Testis (tissue), 3 donors: ENCODE results near the gene TOE1. TPM values are rescaled to one million over a fixed set of nuclear protein-coding genes. Genes with fewer than 3 reads are reported as not detected.
A peak's percentile ranks its signal among the peaks of the same experiment; 100 is the strongest.

ENCODE experiments used
- DNase-seq: peaks from one replicate; pipeline ENCODE4 v3.0.0-alpha.2; 2019
- H3K27ac ChIP-seq, 2 donors: fragments of 200-600 bp; sonication (generic); one replicate each; pipeline ENCODE4 v1.5.1; 2019
- H3K27me3 ChIP-seq: fragments of 200-600 bp; sonication (generic); one replicate; pipeline ENCODE4 v1.5.1; 2019
- H3K36me3 ChIP-seq: fragments of 200-600 bp; sonication (generic); one replicate; pipeline ENCODE4 v1.5.1; 2017; ENCODE audit warnings: low read depth; ENCODE audit errors: missing control alignments
- H3K4me1 ChIP-seq: fragments of 200-600 bp; sonication (generic); one replicate; pipeline ENCODE4 v1.5.1; 2019
- H3K4me3 ChIP-seq, 2 donors: fragments of 200-600 bp; sonication (generic); one replicate each; pipeline ENCODE4 v1.5.1; 2017 to 2019
- H3K9me3 ChIP-seq: fragments of 200-600 bp; sonication (generic); one replicate; pipeline ENCODE4 v1.5.1; 2017
- CTCF ChIP-seq, 3 experiments: fragments of 450-650 bp in 2 of 3; fragments of 200-600 bp in 1 of 3; sonication (generic) in 1 of 3; IDR thresholded peaks; one replicate each; pipeline ENCODE4 v1.5.1; 2016 to 2019; ENCODE audit warnings: antibody characterized with exemption in 3 of 3, mild to moderate bottlenecking in 2 of 3, moderate library complexity in 1 of 3
- POLR2A ChIP-seq: fragments of 450-650 bp; IDR thresholded peaks from one replicate; pipeline ENCODE4 v1.6.1; 2017; ENCODE audit warnings: antibody characterized with exemption, mild to moderate bottlenecking, moderate library complexity
- WGBS, 2 donors: methylation state at CpG; one replicate each; pipeline ENCODE4 v1.1.5; 2018; 5-methylcytosine and 5-hydroxymethylcytosine counted together
- intact Hi-C: fragments of 100-400 bp; cut with DNase I; formaldehyde crosslinking; loops from one replicate; pipeline ENCODE4 v1.15.1; 2023; ENCODE audit warnings: low total_unique reads
- polyA plus RNA-seq: library from polyadenylated mRNA; stranded (reverse); fragments of 350-450 nt; fragmentation: Illumina TruSeq; extraction: RNeasy Lipid Tissue Mini Kit (QIAGEN cat#74804); gene quantifications from one replicate; pipeline ENCODE4 v1.2.3, GENCODE V29; 2014; ENCODE audit warnings: low read depth, low replicate concordance; ENCODE audit not compliant: insufficient read depth
- total RNA-seq, 2 donors: library from RNA; depleted of rRNA; stranded (reverse); fragments of >200 nt; gene quantifications; one replicate each; pipeline ENCODE4 v1.2.3, GENCODE V29; 2016

Gene TOE1
- total and polyA plus RNA-seq, 3 donors from 2014 or later: 16.3 to 48.3 (median 25.1) TPM

- no peak for DNase-seq
- no peaks in the 10 kb centered on the region for H3K36me3 ChIP-seq
- H3K27ac ChIP-seq: no peak overlapping the region
- no peaks in the 10 kb centered on the region for H3K27me3 ChIP-seq
- intact Hi-C loops: no loop called here
- TF ChIP-seq POLR2A (no peak), CTCF (IDR thresholded peaks at IDR 0.05) (no peak)
- H3K9me3 ChIP-seq: no peaks in the 10 kb centered on the region
- H3K4me3 ChIP-seq: no peak overlapping the region
- no peaks in the 10 kb centered on the region for H3K4me1 ChIP-seq
- WGBS, 2 donors: 53 to 60% methylated on average over 4 of the region's 4 CpGs
Measured at GRCh38 chr1:45317166-45317565, 22.8 kb upstream of the TOE1 start.

GRCh38 chr1:45319761-45320160, 20.2 kb upstream of the TOE1 start:
- no peak for DNase-seq
- intact Hi-C loops: no loop called here
- no peaks in the 10 kb centered on the region for H3K36me3 ChIP-seq
- no peaks in the 10 kb centered on the region for H3K27me3 ChIP-seq
- H3K4me3 ChIP-seq: no peak overlapping the region
- no peak overlapping the region for H3K27ac ChIP-seq
- no peak for TF ChIP-seq POLR2A
- no peak for TF ChIP-seq CTCF (IDR thresholded peaks at IDR 0.05)
- H3K4me1 ChIP-seq: no peaks in the 10 kb centered on the region
- WGBS, 2 donors: 74 to 85% methylated on average over 4 of the region's 4 CpGs
- no peaks in the 10 kb centered on the region for H3K9me3 ChIP-seq

- Histone ChIP-seq H3K4me3 (no peak overlapping the region), H3K27me3 (no peaks in the 10 kb centered on the region), H3K4me1 (no peaks in the 10 kb centered on the region), H3K9me3 (no peaks in the 10 kb centered on the region), H3K27ac (no peak overlapping the region), H3K36me3 (no peaks in the 10 kb centered on the region)
- WGBS, 2 donors: 94 to 95% methylated on average over 5 of the region's 5 CpGs
- intact Hi-C loops: no loop called here
- TF ChIP-seq POLR2A (no peak), CTCF (IDR thresholded peaks at IDR 0.05) (no peak)
- no peak for DNase-seq
Measured at GRCh38 chr1:45321444-45321843, 18.5 kb upstream of the TOE1 start.

- WGBS, 2 donors: 90 to 93% methylated on average over 10 of the region's 10 CpGs
- no peak for DNase-seq
- H3K27me3 ChIP-seq: no peaks in the 10 kb centered on the region
- intact Hi-C loops: no loop called here
- H3K27ac ChIP-seq: no peak overlapping the region
- peaks cover 8% of the 10 kb centered on the region for H3K4me1 ChIP-seq
- TF ChIP-seq CTCF (IDR thresholded peaks at IDR 0.05) (no peak), POLR2A (no peak)
- H3K4me3 ChIP-seq: no peak overlapping the region
- H3K9me3 ChIP-seq: no peaks in the 10 kb centered on the region
- H3K36me3 ChIP-seq: no peaks in the 10 kb centered on the region
Measured at GRCh38 chr1:45322486-45323040, 17.4 kb upstream of the TOE1 start.

GRCh38 chr1:45325851-45326506, 14.0 kb upstream of the TOE1 start:
- Histone ChIP-seq H3K27ac (no peak overlapping the region), H3K4me3 (peak overlapping the region in 1 of 2 donors; percentile 55), H3K36me3 (no peaks in the 10 kb centered on the region), H3K9me3 (no peaks in the 10 kb centered on the region), H3K27me3 (no peaks in the 10 kb centered on the region), H3K4me1 (peaks cover 9% of the 10 kb centered on the region)
- 50 to 51% methylated on average over 6 of the region's 6 CpGs for WGBS, 2 donors
- DNase-seq: no peak
- intact Hi-C loops: no loop called here
- TF ChIP-seq POLR2A: no peak
- no peak for TF ChIP-seq CTCF (IDR thresholded peaks at IDR 0.05)
